ENCODE measurements around the gene SLC24A3.
"Not testable (repeated sequence)": the region's sequence is repeated elsewhere in the genome, so short reads cannot be mapped to it uniquely, and the experiment has no call there.

The SLC24A3 gene

GRCh38 chr20:19727251-19727847, 514.9 kb downstream of the SLC24A3 start:
- DNase-seq, result no peak

GRCh38 chr20:19729672-19730071, 517.2 kb downstream of the SLC24A3 start:
- DNase-seq, result no peak

GRCh38 chr20:19730706-19731105, 518.3 kb downstream of the SLC24A3 start:
- DNase-seq, result no peak

- no peak for DNase-seq
Observed at GRCh38 chr20:19734811-19735210, 522.4 kb downstream of the SLC24A3 start.

GRCh38 chr20:19735446-19735845, 523.0 kb downstream of the SLC24A3 start:
- DNase-seq, result no peak

GRCh38 chr20:19737025-19737424, 524.6 kb downstream of the SLC24A3 start:
- DNase-seq, result no peak

- no peak for DNase-seq
Observed at GRCh38 chr20:19738951-19739350, 526.5 kb downstream of the SLC24A3 start.

- no peak for DNase-seq
Observed at GRCh38 chr20:19739351-19739750, 526.9 kb downstream of the SLC24A3 start.

GRCh38 chr20:19740512-19740911, 528.1 kb downstream of the SLC24A3 start:
- DNase-seq, result no peak

GRCh38 chr20:19741924-19742323, 529.5 kb downstream of the SLC24A3 start:
- DNase-seq, result no peak

- DNase-seq, result no peak
Observed at GRCh38 chr20:19742974-19743639, 530.7 kb downstream of the SLC24A3 start.

- no peak for DNase-seq
Observed at GRCh38 chr20:19743640-19743995, 531.2 kb downstream of the SLC24A3 start.

- no peak for DNase-seq
Observed at GRCh38 chr20:19745106-19745505, 532.7 kb downstream of the SLC24A3 start.

GRCh38 chr20:19745584-19745983, 533.1 kb downstream of the SLC24A3 start:
- DNase-seq, result no peak

GRCh38 chr20:19746396-19746795, 534.0 kb downstream of the SLC24A3 start:
- DNase-seq, result no peak

GRCh38 chr20:19747903-19748302, 535.5 kb downstream of the SLC24A3 start:
- DNase-seq, result no peak

- DNase-seq, result no peak
Observed at GRCh38 chr20:19748681-19749080, 536.2 kb downstream of the SLC24A3 start.

- DNase-seq, result no peak
Observed at GRCh38 chr20:19749618-19750071, 537.2 kb downstream of the SLC24A3 start.

- no peak for DNase-seq
Observed at GRCh38 chr20:19750101-19750606, 537.7 kb downstream of the SLC24A3 start.

- DNase-seq, result no peak
Observed at GRCh38 chr20:19750907-19751636, 538.6 kb downstream of the SLC24A3 start.

- DNase-seq, result not testable (repeated sequence)
Observed at GRCh38 chr20:19754201-19754600, 541.8 kb downstream of the SLC24A3 start.

GRCh38 chr20:19756761-19757486, 544.5 kb downstream of the SLC24A3 start:
- no peak for DNase-seq

GRCh38 chr20:19757487-19758132, 545.2 kb downstream of the SLC24A3 start:
- DNase-seq, result no peak
